GM18526 (cell line): ENCODE results near the gene FSIP1.

Experiments used
- POLR2A ChIP-seq: IDR thresholded peaks from 3 replicates; pipeline ENCODE4 v1.6.1; 2011; ENCODE audit not compliant: insufficient read length; ENCODE audit errors: extremely low read depth

FSIP1 gene

DNA sequence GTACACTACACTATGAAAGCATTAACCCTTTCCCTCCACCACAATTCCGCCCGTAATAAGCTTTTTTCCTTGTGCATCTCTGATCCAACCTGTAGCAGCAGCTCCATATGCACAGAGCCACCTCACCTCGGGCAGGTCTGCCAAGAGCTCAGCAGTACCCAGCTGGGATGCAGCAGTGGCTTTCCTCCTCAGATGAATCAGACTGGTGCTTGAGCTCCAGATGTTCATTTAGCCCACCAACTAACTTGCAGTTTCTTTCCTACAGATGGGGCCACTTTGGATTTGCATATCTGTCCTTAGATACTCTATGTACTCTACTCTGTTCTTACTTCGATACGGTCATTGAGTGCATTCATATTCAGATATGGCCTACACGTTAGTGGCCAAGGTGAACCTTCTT, 14.8 kb upstream of the FSIP1 start:
- TF ChIP-seq POLR2A = no peak

DNA sequence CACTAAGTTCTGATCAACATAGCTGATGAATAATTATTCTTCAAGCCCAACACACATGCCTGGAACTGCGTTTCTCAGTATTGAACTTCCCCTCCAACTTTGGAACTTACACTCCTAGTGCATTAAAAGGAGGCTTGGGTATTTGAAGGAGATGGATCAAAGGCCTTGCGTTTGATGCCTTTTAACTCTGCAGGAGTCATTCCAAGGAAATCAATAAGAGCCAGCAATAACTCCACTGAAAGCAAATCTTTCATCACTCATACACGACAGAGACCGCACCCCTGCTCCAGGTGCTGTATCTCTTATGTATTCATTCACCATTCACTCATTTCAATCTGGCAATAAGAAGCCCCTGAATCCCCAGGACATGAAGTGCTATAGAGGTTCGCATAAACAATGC, 14.0 kb upstream of the FSIP1 start:
- no peak for TF ChIP-seq POLR2A

- no peak for TF ChIP-seq POLR2A
Measured at GRCh38 chr15:39795486-39795885, 12.8 kb upstream of the FSIP1 start.

- TF ChIP-seq POLR2A = no peak
Measured at GRCh38 chr15:39794954-39795353, 12.3 kb upstream of the FSIP1 start.

GRCh38 chr15:39793923-39794322, 11.3 kb upstream of the FSIP1 start:
- TF ChIP-seq POLR2A = no peak

DNA sequence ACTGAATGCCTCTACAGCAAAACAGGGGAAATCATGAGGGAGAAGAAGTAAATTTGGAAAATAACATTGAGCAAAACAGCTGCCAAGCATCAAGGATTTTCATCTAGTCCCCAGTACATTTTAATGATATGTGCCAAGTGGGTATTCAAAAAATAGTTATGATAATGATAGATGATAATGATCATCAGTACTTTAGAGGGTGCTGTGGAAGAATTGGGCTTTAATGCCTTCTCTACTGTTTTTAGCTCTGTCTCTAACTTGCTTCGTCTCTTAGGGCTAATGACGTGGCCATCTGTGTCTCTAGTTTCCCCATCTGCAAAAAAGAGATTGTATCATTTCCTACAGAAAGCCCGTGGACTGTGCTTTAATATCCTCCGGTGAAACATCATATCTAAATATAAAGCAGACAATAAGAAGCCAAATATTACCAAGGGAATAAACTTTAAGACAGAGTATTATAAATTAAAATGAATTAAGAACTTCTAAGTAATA, 10.2 kb upstream of the FSIP1 start:
- TF ChIP-seq POLR2A = no peak

DNA sequence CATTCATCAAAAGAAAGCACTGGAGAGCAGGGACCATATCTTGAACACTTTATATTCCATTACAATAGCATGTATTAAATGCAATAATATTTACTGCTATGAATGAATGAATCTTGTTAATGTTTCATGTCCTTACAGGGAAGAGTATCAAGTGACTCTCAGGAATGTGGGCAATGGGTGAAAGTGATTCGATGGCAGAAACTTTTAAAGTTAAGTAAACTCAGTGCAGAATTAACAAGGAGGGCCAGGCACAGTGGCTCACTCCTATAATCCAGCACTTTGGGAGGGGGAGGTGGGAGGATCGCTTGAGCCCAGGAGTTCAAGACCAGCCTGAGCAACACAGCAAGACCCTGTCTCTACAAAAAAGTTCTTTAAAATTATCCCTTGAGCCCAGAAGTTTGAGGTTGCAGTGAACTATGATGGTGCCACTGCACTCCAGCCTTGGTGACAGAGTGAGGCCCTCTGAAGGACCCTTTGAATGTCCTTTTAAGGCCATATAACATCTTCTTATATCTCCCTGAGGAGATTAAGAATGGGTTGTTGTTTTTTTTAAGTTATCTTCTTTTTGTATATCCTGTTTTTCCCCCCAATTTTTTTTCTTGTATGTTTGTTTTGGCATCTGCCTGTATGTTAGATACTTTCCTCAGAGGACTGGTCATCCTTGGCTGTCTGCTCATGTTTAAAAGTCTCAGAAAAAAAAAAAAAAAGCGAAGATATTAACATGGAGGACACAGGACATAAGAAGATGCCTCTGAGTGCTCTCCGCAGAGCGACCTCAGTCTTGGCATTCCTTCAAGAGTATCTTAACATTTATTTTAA, 9.6 kb upstream of the FSIP1 start:
- no peak for TF ChIP-seq POLR2A

DNA sequence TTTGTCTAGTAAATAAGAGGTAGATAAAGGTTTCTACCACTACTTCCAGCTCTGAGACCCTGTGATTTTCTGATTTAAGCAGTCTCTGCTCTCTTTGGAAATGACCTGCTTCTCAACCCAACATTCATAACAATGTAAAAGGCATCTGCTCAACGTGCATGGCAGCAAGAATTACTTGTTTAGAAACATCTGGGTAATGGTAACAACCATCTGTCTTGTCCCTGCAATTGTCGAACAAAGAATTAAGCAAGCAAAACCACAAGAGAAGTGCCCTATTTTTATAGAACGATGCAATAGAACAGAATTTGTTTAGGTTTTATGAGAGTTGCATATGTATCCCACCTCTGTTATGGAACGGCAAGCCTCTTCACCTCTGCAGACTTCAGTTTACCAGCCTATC, 7.1 kb upstream of the FSIP1 start:
- no peak for TF ChIP-seq POLR2A

GRCh38 chr15:39788800-39789565, 6.3 kb upstream of the FSIP1 start:
- no peak for TF ChIP-seq POLR2A

GRCh38 chr15:39788108-39788507, 5.5 kb upstream of the FSIP1 start:
- TF ChIP-seq POLR2A = no peak

- TF ChIP-seq POLR2A = no peak
Measured at GRCh38 chr15:39787479-39787878, 4.8 kb upstream of the FSIP1 start.

- no peak for TF ChIP-seq POLR2A
Measured at GRCh38 chr15:39786447-39787056, 3.9 kb upstream of the FSIP1 start.

DNA sequence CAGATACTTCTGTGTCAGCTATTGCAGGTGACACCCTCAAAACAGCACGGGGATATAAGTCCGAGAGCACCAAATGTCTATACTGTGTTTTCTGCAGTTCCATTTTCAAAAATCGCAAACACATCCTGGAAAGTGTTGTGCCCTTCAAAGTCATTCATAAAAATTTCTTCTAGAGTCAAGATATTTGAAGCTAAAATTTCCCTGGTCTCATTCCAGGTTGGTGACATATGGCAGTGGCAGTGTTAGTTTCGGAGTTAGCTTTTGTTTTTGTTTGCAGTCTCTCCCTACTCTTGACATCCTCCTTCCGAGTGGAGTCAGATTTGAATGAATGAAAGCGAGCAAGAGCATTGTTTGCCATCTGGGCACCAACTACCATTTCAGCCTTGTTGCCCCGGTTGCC, 3.2 kb upstream of the FSIP1 start:
- TF ChIP-seq POLR2A = no peak

- no peak for TF ChIP-seq POLR2A
Measured at GRCh38 chr15:39785139-39785538, 2.5 kb upstream of the FSIP1 start.

- no peak for TF ChIP-seq POLR2A
Measured at GRCh38 chr15:39784638-39785037, 2.0 kb upstream of the FSIP1 start.

DNA sequence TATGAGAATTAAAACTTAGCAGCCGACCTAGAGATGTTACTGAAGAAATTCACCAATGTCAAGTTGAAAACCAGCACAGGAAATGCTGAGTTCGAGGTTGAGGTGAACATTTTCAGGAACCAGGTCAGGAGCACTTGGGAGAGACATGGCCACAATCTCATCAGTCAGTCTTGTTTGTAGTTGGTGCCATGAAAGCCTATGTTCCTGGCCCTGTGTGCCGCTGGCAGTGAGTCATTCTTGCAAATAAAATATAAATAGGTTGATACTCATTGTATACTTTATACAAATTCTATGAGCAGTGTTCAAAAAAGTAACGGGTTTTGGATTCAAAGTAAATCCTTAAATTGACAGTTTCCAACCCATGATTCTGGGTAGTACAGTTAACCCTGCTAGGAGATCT, 1.5 kb upstream of the FSIP1 start:
- TF ChIP-seq POLR2A = no peak
